GM19397 (cell line): Measurements from ENCODE around the gene ADAP1.
"Not testable (repeated sequence)": the region's sequence is repeated elsewhere in the genome, so short reads cannot be mapped to it uniquely, and the experiment has no call there.

Experiments used
- ATAC-seq: cut with Tn5 transposase; IDR thresholded peaks from one replicate; pipeline ENCODE4 v1.9.1; 2021; ENCODE audit warnings: mild to moderate bottlenecking, moderate library complexity; ENCODE audit not compliant: unreplicated experiment

The ADAP1 gene

GRCh38 chr7:960269-960871 is 5.9 kb upstream of the ADAP1 start:
- ATAC-seq = no peak

GRCh38 chr7:959740-960139 is 5.3 kb upstream of the ADAP1 start:
- not testable (repeated sequence) for ATAC-seq

GRCh38 chr7:959271-959670 is 4.8 kb upstream of the ADAP1 start:
- no peak for ATAC-seq

GRCh38 chr7:958221-959200 is 4.0 kb upstream of the ADAP1 start:
- no peak for ATAC-seq

- no peak for ATAC-seq
Observed at GRCh38 chr7:957418-958220, 3.1 kb upstream of the ADAP1 start.

GRCh38 chr7:956031-956430 is 1.6 kb upstream of the ADAP1 start:
- no peak for ATAC-seq

GRCh38 chr7:953547-954327 is 743 bp downstream of the ADAP1 start:
- peak; percentile 26 for ATAC-seq

- no peak for ATAC-seq
Observed at GRCh38 chr7:952548-953441, 1.7 kb downstream of the ADAP1 start.

- no peak for ATAC-seq
Observed at GRCh38 chr7:951881-952547, 2.5 kb downstream of the ADAP1 start.

GRCh38 chr7:949021-949934 is 5.2 kb downstream of the ADAP1 start:
- ATAC-seq = no peak

- no peak for ATAC-seq
Observed at GRCh38 chr7:947391-948210, 6.9 kb downstream of the ADAP1 start.

- ATAC-seq = no peak
Observed at GRCh38 chr7:946256-946996, 8.1 kb downstream of the ADAP1 start.

- ATAC-seq = no peak
Observed at GRCh38 chr7:945556-946255, 8.8 kb downstream of the ADAP1 start.

- ATAC-seq = no peak
Observed at GRCh38 chr7:945147-945555, 9.3 kb downstream of the ADAP1 start.

- no peak for ATAC-seq
Observed at GRCh38 chr7:944744-945143, 9.7 kb downstream of the ADAP1 start.

GRCh38 chr7:943793-944192 is 10.7 kb downstream of the ADAP1 start:
- ATAC-seq = not testable (repeated sequence)
